Measurements from ENCODE around the gene RYR2.

GRCh38 chr1:237170149-237170548, 128.2 kb downstream of the RYR2 start:
- TF ChIP-seq EZH2 (IDR thresholded peaks at IDR 0.05; ENCODE audit: borderline replicate concordance, low read length), result no peak
- TF ChIP-seq, protein P1, sequence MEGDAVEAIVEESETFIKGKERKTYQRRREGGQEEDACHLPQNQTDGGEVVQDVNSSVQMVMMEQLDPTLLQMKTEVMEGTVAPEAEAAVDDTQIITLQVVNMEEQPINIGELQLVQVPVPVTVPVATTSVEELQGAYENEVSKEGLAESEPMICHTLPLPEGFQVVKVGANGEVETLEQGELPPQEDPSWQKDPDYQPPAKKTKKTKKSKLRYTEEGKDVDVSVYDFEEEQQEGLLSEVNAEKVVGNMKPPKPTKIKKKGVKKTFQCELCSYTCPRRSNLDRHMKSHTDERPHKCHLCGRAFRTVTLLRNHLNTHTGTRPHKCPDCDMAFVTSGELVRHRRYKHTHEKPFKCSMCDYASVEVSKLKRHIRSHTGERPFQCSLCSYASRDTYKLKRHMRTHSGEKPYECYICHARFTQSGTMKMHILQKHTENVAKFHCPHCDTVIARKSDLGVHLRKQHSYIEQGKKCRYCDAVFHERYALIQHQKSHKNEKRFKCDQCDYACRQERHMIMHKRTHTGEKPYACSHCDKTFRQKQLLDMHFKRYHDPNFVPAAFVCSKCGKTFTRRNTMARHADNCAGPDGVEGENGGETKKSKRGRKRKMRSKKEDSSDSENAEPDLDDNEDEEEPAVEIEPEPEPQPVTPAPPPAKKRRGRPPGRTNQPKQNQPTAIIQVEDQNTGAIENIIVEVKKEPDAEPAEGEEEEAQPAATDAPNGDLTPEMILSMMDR (IDR thresholded peaks at IDR 0.05; ENCODE audit: low read length), result no peak
